Heart right ventricle (tissue), 16 donors: ENCODE measurements around the gene OR52E4. TPM values are rescaled to one million over a fixed set of nuclear protein-coding genes. Genes with fewer than 3 reads are reported as not detected.

Source experiments
- ATAC-seq, 8 donors: fragments of 200-7000 bp; cut with Tn5 transposase; one replicate each; pipeline ENCODE4 v1.9.1; 2020; ENCODE audit warnings: mild to moderate bottlenecking in 8 of 8, moderate library complexity in 8 of 8, moderate number of reproducible peaks in 1 of 8
- DNase-seq, 2 donors: peaks; one replicate each; pipeline ENCODE4 v3.0.0-alpha.2; 2020
- H3K27ac ChIP-seq, 10 donors: fragments of 200-600 bp; sonication (generic) in 2 of 10; one replicate each; pipeline versions ENCODE4 v1.5.0 to v1.8.0; 2020 to 2022; ENCODE audit warnings: mild to moderate bottlenecking in 3 of 10
- H3K27me3 ChIP-seq, 7 donors: fragments of 200-600 bp; one replicate each; pipeline ENCODE4 v1.8.0; 2021 to 2022; ENCODE audit warnings: mild to moderate bottlenecking in 2 of 7
- H3K36me3 ChIP-seq, 9 donors: fragments of 200-600 bp; sonication (generic) in 1 of 9; one replicate each; pipeline versions ENCODE4 v1.5.0 to v1.8.0; 2020 to 2022; ENCODE audit warnings: mild to moderate bottlenecking in 2 of 9
- H3K4me1 ChIP-seq, 9 donors: fragments of 200-600 bp; sonication (generic) in 1 of 9; one replicate each; pipeline versions ENCODE4 v1.5.0 to v1.8.0; 2020 to 2022; ENCODE audit warnings: mild to moderate bottlenecking in 4 of 9
- H3K4me3 ChIP-seq, 10 donors: fragments of 200-600 bp; sonication (generic) in 2 of 10; one replicate each; pipeline versions ENCODE4 v1.5.0 to v1.8.0; 2020 to 2022; ENCODE audit warnings: mild to moderate bottlenecking in 7 of 10, moderate library complexity in 2 of 10
- H3K9me3 ChIP-seq, 11 donors: fragments of 200-600 bp in 10 of 11; sonication (generic) in 2 of 11; one replicate each; pipeline versions ENCODE4 v1.5.0 to v1.8.0; 2013 to 2022; ENCODE audit warnings: mild to moderate bottlenecking in 2 of 11, control low read depth in 1 of 11, moderate library complexity in 1 of 11
- WGBS, 2 donors: extraction: QIAGEN DNeasy Blood & Tissue Kit; methylation state at CpG; one replicate each; pipeline ENCODE4 v1.1.7; 2013; ENCODE audit warnings: inconsistent platforms in 1 of 2; 5-methylcytosine and 5-hydroxymethylcytosine counted together
- intact Hi-C, 10 donors: fragments of 100-400 bp; cut with DNase I; formaldehyde crosslinking; loops; one replicate each; pipeline versions ENCODE4 v1.11.1 to v1.14.2; 2022
- polyA plus RNA-seq, 2 donors: library from polyadenylated mRNA; stranded (reverse); fragments of 200-250 nt; gene quantifications; one replicate each; pipeline ENCODE4 v1.2.3, GENCODE V29; 2013
- total RNA-seq, 10 donors: library from RNA; stranded (reverse); fragmentation: NEBNext Ultra II Directional in 3 of 10; extraction: Animal tissue kit (Norgen Biotek cat#: 25700) in 3 of 10; gene quantifications; one replicate each; pipeline versions ENCODE4 v1.2.1 to v1.2.4, GENCODE V29; 2021 to 2023
- TF ChIP-seq, protein P1 (sequence below), 9 donors: fragments of 200-600 bp; sonication (generic) in 2 of 9; IDR thresholded peaks; one replicate each; pipeline versions ENCODE4 v1.5.0 to v1.8.0; 2021 to 2022; ENCODE audit warnings: antibody characterized with exemption in 9 of 9, mild to moderate bottlenecking in 5 of 9, moderate library complexity in 1 of 9
- donor health status: Arrhythmogenic right ventricular cardiomyopathy.
- donor health status: ischemic (EF 13 %, LVEDD 7.1; RV severe dilation, severe dysfunction).
- donor health status: healthy with polysubstance abuse.
- donor health status: DM: no; HTN: yes; CAD: no.
- donor health status: DM: no; HTN: no; CAD: no.
- donor health status: ischemic (EF 25% LVEDD 6.9; RV normal size, moderate dysfunction).
- donor health status: ischemic (EF 25% LVEDD 5.7; RV mildly dilated, moderate dysfunction).
- donor health status: healthy.
- donor health status: DM: yes; HTN: yes; CAD: no.
- donor health status: Ischemic cardiomyopathy.
- donor health status: ischemic (EF 35%, LVEDD 5.7; RV mildly dilated, moderate dysfunction).
- donor health status: nonischemic (EF 11% LVEDD 7.7; RV severe dilation, severe dysfunction).
- donor health status: DM: yes; HTN: yes; CAD: no.
- donor health status: PGD.
- donor health status: ischemic (EF 29% LVEDD 5.4; RV normal size, mild dysfunction).
- donor health status: nonischemic (EF 23%, LVEDD 6.1; RV moderate dilation, normal function).

The OR52E4 gene
- total and polyA plus RNA-seq, 12 donors, result not detected

DNA sequence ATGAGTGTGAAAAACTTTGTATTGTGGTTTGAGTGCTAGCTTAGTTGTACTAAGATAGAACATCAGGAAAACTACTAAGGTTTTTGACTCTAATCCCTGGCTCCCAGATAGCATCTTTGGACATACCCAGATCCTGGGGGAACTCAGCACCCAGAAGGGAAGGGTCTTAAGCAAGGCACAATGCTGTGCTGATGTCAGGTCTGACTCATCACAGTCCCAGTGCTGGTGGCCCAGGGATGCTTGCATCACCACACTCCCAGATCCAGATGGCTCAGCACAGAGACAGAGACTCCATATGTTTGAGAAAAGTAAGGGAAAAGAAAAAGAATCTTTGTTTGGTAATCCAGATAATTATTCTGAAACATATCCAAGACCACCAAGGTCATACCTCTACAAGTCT, 43.4 kb downstream of the OR52E4 start:
- intact Hi-C loops, result no loop called here
- no peaks in the 10 kb centered on the region for H3K36me3 ChIP-seq
- DNase-seq, result no peak
- no peak for ATAC-seq
- H3K27me3 ChIP-seq, result no peaks in the 10 kb centered on the region
- no peak overlapping the region for H3K4me3 ChIP-seq
- H3K27ac ChIP-seq, result no peak overlapping the region
- no peaks in the 10 kb centered on the region for H3K4me1 ChIP-seq
- TF ChIP-seq, protein P1, sequence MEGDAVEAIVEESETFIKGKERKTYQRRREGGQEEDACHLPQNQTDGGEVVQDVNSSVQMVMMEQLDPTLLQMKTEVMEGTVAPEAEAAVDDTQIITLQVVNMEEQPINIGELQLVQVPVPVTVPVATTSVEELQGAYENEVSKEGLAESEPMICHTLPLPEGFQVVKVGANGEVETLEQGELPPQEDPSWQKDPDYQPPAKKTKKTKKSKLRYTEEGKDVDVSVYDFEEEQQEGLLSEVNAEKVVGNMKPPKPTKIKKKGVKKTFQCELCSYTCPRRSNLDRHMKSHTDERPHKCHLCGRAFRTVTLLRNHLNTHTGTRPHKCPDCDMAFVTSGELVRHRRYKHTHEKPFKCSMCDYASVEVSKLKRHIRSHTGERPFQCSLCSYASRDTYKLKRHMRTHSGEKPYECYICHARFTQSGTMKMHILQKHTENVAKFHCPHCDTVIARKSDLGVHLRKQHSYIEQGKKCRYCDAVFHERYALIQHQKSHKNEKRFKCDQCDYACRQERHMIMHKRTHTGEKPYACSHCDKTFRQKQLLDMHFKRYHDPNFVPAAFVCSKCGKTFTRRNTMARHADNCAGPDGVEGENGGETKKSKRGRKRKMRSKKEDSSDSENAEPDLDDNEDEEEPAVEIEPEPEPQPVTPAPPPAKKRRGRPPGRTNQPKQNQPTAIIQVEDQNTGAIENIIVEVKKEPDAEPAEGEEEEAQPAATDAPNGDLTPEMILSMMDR (IDR thresholded peaks at IDR 0.05), result no peak
- H3K9me3 ChIP-seq, result peaks cover 0 to 52% (median 0%) of the 10 kb centered on the region in 11 donors

DNA sequence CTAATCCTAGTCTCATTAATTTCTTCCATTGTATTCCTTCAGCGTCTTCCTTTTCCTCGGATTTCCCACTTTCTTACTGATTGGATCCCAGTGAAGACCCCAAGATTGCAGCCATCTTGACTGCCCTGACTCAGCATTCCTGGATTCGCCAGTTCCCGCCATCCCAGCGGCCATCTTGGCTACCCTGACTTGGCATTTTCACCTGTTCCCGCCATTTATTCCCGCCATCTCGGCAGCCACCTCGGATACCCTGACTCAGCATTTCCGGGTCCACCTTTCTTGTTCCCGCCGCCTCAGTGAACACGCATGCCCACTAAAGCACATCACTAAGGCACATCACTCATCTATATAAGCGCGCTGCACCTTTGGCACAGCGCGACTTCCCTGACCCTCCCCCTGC, 47.8 kb downstream of the OR52E4 start:
- WGBS, 2 donors, result 95% methylated on average over 17 of the region's 17 CpGs
- ATAC-seq (no peak), DNase-seq (no peak)
- no peaks in the 10 kb centered on the region for H3K27me3 ChIP-seq
- H3K4me1 ChIP-seq, result no peaks in the 10 kb centered on the region
- no peak overlapping the region for H3K27ac ChIP-seq
- H3K9me3 ChIP-seq, result peaks cover 0 to 57% (median 0%) of the 10 kb centered on the region in 11 donors
- intact Hi-C loops, result no loop called here
- H3K4me3 ChIP-seq, result no peak overlapping the region
- H3K36me3 ChIP-seq, result no peaks in the 10 kb centered on the region
- TF ChIP-seq, protein P1 (IDR thresholded peaks at IDR 0.05), result no peak

DNA sequence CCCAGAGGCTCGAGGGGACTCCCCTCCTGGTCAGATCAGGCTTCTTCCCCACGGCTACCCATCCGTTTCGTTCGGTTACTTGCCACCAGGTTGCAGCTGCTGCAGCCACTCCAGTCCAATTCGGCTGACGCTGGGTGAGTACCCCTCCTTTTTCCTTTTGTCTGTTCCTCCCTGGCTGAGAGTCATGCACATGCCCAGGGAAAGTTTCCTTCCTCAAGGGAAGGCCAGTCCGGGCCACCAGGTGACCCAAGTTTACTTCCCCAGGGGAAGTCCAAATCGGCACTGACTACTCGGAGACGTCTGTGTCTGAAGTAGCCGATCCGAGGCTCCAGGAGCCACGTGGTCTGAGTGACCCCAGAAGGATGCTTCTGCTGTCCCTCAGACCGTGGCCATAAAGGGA, 48.4 kb downstream of the OR52E4 start:
- no peak overlapping the region for H3K27ac ChIP-seq
- H3K9me3 ChIP-seq, result peaks cover 0 to 54% (median 0%) of the 10 kb centered on the region in 11 donors
- H3K4me3 ChIP-seq, result no peak overlapping the region
- no peaks in the 10 kb centered on the region for H3K27me3 ChIP-seq
- H3K36me3 ChIP-seq, result no peaks in the 10 kb centered on the region
- intact Hi-C loops, result no loop called here
- ATAC-seq (no peak), DNase-seq (no peak)
- WGBS, 2 donors, result 85 to 89% methylated on average over 15 of the region's 15 CpGs
- TF ChIP-seq, protein P1 (IDR thresholded peaks at IDR 0.05), result no peak
- H3K4me1 ChIP-seq, result no peaks in the 10 kb centered on the region

DNA sequence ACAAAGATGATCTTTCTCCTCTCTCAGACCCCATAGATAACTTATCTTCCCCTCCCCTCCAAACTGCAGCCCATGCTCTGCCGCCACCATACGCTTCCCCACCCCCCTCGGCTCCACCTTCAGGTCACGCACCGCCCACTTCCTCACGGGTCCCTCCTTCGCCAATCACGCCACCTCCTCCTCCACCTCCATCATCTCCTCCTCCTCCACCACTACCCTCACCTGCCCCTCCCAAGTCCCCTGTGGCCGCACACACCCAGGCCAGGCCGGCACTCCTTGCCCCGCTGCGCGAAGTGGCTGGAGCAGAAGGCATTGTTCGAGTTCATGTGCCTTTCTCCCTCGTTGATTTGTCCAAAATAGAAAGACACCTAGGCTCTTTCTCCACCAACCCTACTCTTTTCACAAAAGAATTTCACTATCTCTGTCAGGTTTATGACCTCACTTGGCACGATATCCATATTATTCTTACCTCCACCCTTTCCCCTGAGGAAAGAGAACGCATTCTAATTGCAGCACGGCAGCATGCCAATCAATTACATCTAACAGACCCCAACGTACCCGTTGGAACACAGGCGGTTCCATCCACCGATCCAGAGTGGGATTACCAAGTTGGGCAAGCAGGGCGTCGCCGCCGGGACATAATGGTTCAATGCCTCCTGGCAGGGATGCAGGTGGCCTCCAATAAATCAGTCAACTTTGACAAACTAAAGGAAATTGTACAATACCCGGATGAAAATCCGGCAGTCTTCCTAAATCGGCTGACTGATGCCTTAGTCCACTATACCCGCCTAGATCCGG, 49.3 kb downstream of the OR52E4 start:
- H3K4me3 ChIP-seq, result no peak overlapping the region
- ATAC-seq (no peak), DNase-seq (no peak)
- no peak overlapping the region for H3K27ac ChIP-seq
- WGBS, 2 donors, result 90 to 91% methylated on average over 31 of the region's 31 CpGs
- intact Hi-C loops, result no loop called here
- no peaks in the 10 kb centered on the region for H3K36me3 ChIP-seq
- TF ChIP-seq, protein P1 (IDR thresholded peaks at IDR 0.05), result no peak
- H3K9me3 ChIP-seq, result peaks cover 0 to 45% (median 0%) of the 10 kb centered on the region in 11 donors
- no peaks in the 10 kb centered on the region for H3K4me1 ChIP-seq
- H3K27me3 ChIP-seq, result no peaks in the 10 kb centered on the region
